DND-41 (cell line): ENCODE results near the gene PPARGC1A.

Source experiments
- ATAC-seq: fragments of 200-7000 bp; cut with Tn5 transposase; 3 replicates; pipeline ENCODE4 v1.9.1; 2021; ENCODE audit warnings: low read depth; ENCODE audit not compliant: insufficient read depth
- DNase-seq: peaks from one replicate; pipeline ENCODE4 v3.0.0-alpha.2; 2020
- H2AFZ ChIP-seq: 2 replicates; pipeline ENCODE4 v1.6.0; 2012; ENCODE audit warnings: low read depth, low read length
- H3K27ac ChIP-seq: 2 replicates; pipeline ENCODE4 v1.5.1; 2012; ENCODE audit warnings: low read length, inconsistent platforms
- H3K27me3 ChIP-seq: fragments of 200-600 bp; sonication (generic); 2 replicates; pipeline ENCODE4 v1.6.0; 2012; ENCODE audit warnings: low read length, mild to moderate bottlenecking, inconsistent platforms; ENCODE audit not compliant: insufficient read depth, poor library complexity
- H3K36me3 ChIP-seq: 2 replicates; pipeline ENCODE4 v1.5.1; 2012; ENCODE audit warnings: low read length, inconsistent platforms; ENCODE audit not compliant: insufficient read depth
- H3K4me1 ChIP-seq: 2 replicates; pipeline ENCODE4 v1.5.1; 2012; ENCODE audit warnings: mild to moderate bottlenecking, low read length; ENCODE audit not compliant: insufficient read depth
- H3K4me2 ChIP-seq: 2 replicates; pipeline ENCODE4 v1.6.0; 2012; ENCODE audit warnings: mild to moderate bottlenecking, moderate library complexity, low read length, inconsistent platforms; ENCODE audit not compliant: insufficient read depth
- H3K4me3 ChIP-seq, 2 experiments: fragments of 200-600 bp in 1 of 2; shearing (Covaris generic) in 1 of 2; 2 replicates each; pipeline ENCODE4 v1.5.1; 2012 to 2016; ENCODE audit warnings: inconsistent platforms in 2 of 2, low read length in 2 of 2, mild to moderate bottlenecking in 2 of 2, low read depth in 1 of 2, moderate library complexity in 1 of 2
- H3K79me2 ChIP-seq: 2 replicates; pipeline ENCODE4 v1.6.0; 2012; ENCODE audit warnings: low read length, inconsistent platforms; ENCODE audit not compliant: insufficient read depth
- H3K9ac ChIP-seq: 2 replicates; pipeline ENCODE4 v1.6.0; 2012; ENCODE audit warnings: low read depth, mild to moderate bottlenecking, inconsistent platforms, low read length, moderate library complexity
- H3K9me3 ChIP-seq: 2 replicates; pipeline ENCODE4 v1.5.1; 2012; ENCODE audit warnings: low read length, moderate library complexity, mild to moderate bottlenecking, inconsistent platforms; ENCODE audit not compliant: insufficient read depth, severe bottlenecking
- H4K20me1 ChIP-seq: 2 replicates; pipeline ENCODE4 v1.6.0; 2012; ENCODE audit warnings: low read length; ENCODE audit not compliant: insufficient read depth
- EZH2 ChIP-seq: IDR thresholded peaks from 3 replicates; pipeline ENCODE4 v1.6.1; 2012; ENCODE audit warnings: borderline replicate concordance, low read depth, mild to moderate bottlenecking, moderate library complexity, low read length, inconsistent platforms; ENCODE audit not compliant: severe bottlenecking
- TF ChIP-seq, protein P1 (sequence below): IDR thresholded peaks from 2 replicates; pipeline ENCODE4 v1.5.1; 2012; ENCODE audit warnings: borderline replicate concordance, low read length, moderate library complexity, mild to moderate bottlenecking; ENCODE audit not compliant: poor library complexity, severe bottlenecking; ENCODE audit errors: extremely low read depth

Gene PPARGC1A

DNA sequence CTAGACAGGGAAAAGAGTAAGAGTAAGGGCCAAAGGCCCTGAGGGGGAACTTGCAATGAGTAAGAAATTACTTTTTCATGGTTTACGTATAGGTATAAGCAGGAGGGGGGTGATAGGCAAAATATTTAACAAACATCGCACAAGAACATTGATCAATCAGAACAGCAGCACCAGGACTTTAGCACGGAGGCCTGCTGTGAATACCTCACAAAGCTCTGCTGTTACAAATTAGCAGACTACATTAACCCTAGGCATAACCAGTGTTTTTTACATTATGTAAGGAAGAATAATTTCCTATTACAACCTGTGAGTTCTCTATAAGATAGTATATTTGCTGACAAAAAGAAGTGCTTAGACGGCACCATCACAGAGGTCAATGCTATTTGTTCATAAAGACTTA, 44.9 kb downstream of the PPARGC1A start:
- Histone ChIP-seq H3K36me3 (no peaks in the 10 kb centered on the region), H3K9ac (no peak overlapping the region), H3K9me3 (no peaks in the 10 kb centered on the region), H3K4me3 (no peak overlapping the region), H4K20me1 (no peaks in the 10 kb centered on the region), H3K79me2 (no peaks in the 10 kb centered on the region), H3K27me3 (no peaks in the 10 kb centered on the region), H3K4me2 (no peak overlapping the region), H2AFZ (no peak overlapping the region), H3K4me1 (no peaks in the 10 kb centered on the region), H3K27ac (no peak overlapping the region)
- DNase-seq: no peak
- no peak for ATAC-seq
- TF ChIP-seq EZH2: no peak
- TF ChIP-seq, protein P1, sequence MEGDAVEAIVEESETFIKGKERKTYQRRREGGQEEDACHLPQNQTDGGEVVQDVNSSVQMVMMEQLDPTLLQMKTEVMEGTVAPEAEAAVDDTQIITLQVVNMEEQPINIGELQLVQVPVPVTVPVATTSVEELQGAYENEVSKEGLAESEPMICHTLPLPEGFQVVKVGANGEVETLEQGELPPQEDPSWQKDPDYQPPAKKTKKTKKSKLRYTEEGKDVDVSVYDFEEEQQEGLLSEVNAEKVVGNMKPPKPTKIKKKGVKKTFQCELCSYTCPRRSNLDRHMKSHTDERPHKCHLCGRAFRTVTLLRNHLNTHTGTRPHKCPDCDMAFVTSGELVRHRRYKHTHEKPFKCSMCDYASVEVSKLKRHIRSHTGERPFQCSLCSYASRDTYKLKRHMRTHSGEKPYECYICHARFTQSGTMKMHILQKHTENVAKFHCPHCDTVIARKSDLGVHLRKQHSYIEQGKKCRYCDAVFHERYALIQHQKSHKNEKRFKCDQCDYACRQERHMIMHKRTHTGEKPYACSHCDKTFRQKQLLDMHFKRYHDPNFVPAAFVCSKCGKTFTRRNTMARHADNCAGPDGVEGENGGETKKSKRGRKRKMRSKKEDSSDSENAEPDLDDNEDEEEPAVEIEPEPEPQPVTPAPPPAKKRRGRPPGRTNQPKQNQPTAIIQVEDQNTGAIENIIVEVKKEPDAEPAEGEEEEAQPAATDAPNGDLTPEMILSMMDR: no peak

DNA sequence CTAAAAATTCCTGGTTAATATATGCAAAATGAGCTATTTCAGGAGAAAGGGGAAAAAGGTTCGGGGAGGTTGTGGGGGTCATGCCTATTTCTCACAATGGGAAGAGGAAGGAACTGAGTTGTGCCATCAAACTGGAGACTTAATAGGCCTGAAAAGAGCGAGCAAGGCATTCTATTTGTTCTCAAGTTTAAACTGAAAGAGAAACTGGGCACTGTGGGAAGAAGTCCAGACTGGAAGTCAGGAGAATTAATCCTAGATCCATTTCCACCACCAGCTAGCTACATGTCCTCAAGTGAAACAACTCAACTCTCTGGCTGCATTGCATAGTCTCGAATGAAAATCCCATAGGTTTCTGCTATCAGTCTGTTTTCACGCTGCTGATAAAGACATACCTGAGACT, 50.6 kb downstream of the PPARGC1A start:
- no peaks in the 10 kb centered on the region for H3K27me3 ChIP-seq
- H2AFZ ChIP-seq: no peak overlapping the region
- H3K27ac ChIP-seq: no peak overlapping the region
- no peak overlapping the region for H3K4me2 ChIP-seq
- H3K9me3 ChIP-seq: no peaks in the 10 kb centered on the region
- no peak for DNase-seq
- no peaks in the 10 kb centered on the region for H3K79me2 ChIP-seq
- H3K4me3 ChIP-seq: no peak overlapping the region
- ATAC-seq: no peak
- H4K20me1 ChIP-seq: no peaks in the 10 kb centered on the region
- no peak overlapping the region for H3K9ac ChIP-seq
- H3K4me1 ChIP-seq: no peaks in the 10 kb centered on the region
- no peaks in the 10 kb centered on the region for H3K36me3 ChIP-seq
- no peak for TF ChIP-seq EZH2
- TF ChIP-seq, protein P1: no peak

- Histone ChIP-seq H3K4me3 (no peak overlapping the region), H2AFZ (no peak overlapping the region), H3K79me2 (no peaks in the 10 kb centered on the region), H3K9ac (no peak overlapping the region), H3K27ac (no peak overlapping the region), H3K4me1 (no peaks in the 10 kb centered on the region), H3K27me3 (no peaks in the 10 kb centered on the region), H4K20me1 (no peaks in the 10 kb centered on the region), H3K4me2 (no peak overlapping the region), H3K36me3 (no peaks in the 10 kb centered on the region), H3K9me3 (no peaks in the 10 kb centered on the region)
- DNase-seq: no peak
- no peak for ATAC-seq
- TF ChIP-seq, protein P1: no peak
- TF ChIP-seq EZH2: no peak
These were observed 51.2 kb downstream of the PPARGC1A start for GRCh38 chr4:23838607-23839006.

- Histone ChIP-seq H3K27me3 (no peaks in the 10 kb centered on the region), H3K4me3 (no peak overlapping the region), H3K27ac (no peak overlapping the region), H3K9ac (no peak overlapping the region), H2AFZ (no peak overlapping the region), H3K4me1 (no peaks in the 10 kb centered on the region), H3K36me3 (no peaks in the 10 kb centered on the region), H3K79me2 (no peaks in the 10 kb centered on the region), H4K20me1 (no peaks in the 10 kb centered on the region), H3K4me2 (no peak overlapping the region), H3K9me3 (no peaks in the 10 kb centered on the region)
- TF ChIP-seq, protein P1: no peak
- no peak for TF ChIP-seq EZH2
- DNase-seq (no peak), ATAC-seq (no peak)
These were observed 51.7 kb downstream of the PPARGC1A start for GRCh38 chr4:23838131-23838530.
